ENCODE measurements around the gene MYLK.

MYLK gene

GRCh38 chr3:123801474-123801873, 82.7 kb downstream of the MYLK start:
- TF ChIP-seq, protein P1, sequence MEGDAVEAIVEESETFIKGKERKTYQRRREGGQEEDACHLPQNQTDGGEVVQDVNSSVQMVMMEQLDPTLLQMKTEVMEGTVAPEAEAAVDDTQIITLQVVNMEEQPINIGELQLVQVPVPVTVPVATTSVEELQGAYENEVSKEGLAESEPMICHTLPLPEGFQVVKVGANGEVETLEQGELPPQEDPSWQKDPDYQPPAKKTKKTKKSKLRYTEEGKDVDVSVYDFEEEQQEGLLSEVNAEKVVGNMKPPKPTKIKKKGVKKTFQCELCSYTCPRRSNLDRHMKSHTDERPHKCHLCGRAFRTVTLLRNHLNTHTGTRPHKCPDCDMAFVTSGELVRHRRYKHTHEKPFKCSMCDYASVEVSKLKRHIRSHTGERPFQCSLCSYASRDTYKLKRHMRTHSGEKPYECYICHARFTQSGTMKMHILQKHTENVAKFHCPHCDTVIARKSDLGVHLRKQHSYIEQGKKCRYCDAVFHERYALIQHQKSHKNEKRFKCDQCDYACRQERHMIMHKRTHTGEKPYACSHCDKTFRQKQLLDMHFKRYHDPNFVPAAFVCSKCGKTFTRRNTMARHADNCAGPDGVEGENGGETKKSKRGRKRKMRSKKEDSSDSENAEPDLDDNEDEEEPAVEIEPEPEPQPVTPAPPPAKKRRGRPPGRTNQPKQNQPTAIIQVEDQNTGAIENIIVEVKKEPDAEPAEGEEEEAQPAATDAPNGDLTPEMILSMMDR (conservative IDR thresholded peaks at IDR 0.05; ENCODE audit: control insufficient read depth, insufficient read depth, low read depth, low read length): no peak
- no peak for DNase-seq (ENCODE audit: low read depth)
- H3K4me3 ChIP-seq (ENCODE audit: control insufficient read depth, low read depth, low read length): no peak overlapping the region

- TF ChIP-seq, protein P1 (conservative IDR thresholded peaks at IDR 0.05; ENCODE audit: control insufficient read depth, insufficient read depth, low read depth, low read length): no peak
- no peak overlapping the region for H3K4me3 ChIP-seq (ENCODE audit: control insufficient read depth, low read depth, low read length)
- no peak for DNase-seq (ENCODE audit: low read depth)
These were observed 83.8 kb downstream of the MYLK start for GRCh38 chr3:123800362-123800682.

DNA sequence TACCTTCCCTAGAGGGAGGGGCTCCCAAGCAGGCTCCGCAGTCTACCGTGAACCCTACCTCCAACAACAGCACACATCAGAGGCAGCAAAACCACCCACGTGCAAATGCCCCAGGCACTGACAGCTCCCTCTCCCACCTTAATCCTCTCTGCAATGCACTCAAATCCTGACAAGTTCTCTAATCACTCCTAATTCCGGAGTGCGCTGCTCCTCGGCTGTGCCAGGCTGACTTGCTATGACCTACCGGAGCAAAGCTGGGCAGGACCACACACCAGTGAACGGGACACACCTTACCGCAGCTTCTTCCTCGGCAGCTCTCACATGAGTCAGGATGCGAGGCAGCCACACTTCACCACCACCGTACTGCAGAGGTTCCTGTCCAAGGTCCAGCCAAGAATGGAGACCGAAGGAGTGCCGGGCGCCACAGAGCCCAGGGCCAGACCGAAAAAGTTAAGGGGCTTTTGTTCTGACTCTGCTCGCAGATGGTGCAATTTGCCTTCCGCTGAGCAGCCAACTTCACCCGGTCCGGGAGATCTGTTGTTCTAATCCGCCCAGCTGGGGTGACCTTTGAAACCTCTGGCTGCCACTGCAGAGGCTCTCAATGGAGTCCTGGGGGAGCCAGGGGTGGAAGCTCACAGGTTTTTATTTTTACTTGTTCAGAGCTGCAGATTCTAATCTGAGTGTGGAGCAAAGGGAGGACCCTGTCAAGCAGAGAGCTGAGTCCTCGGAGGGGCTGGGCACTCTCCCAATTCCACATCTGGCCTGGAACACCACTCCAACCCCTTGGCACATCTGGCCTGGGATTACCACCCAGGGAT, 84.4 kb downstream of the MYLK start:
- peak; percentile 62 for DNase-seq (ENCODE audit: low read depth)
- TF ChIP-seq, protein P1 (conservative IDR thresholded peaks at IDR 0.05; ENCODE audit: control insufficient read depth, insufficient read depth, low read depth, low read length): no peak
- H3K4me3 ChIP-seq (ENCODE audit: control insufficient read depth, low read depth, low read length): peak overlapping the region; percentile 7

DNA sequence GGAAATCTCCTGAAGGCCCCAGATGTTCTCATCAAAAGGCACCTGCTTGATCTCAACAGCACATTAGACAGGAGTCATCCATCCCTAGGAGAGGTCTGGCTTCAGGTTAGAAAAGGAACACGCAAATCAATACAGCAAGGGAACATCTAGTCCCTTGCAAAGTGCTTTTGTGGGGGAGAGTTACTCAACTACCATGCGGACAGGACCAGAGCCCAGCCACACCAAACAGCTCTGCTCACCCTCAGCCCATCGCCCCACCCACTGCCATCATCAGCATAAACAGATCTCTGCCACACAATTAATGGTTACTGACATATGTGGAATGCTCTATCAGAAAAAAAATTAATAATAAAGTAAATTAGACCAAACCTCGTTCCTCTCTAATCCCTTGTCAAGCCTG, 85.6 kb downstream of the MYLK start:
- no peak overlapping the region for H3K4me3 ChIP-seq (ENCODE audit: control insufficient read depth, low read depth, low read length)
- DNase-seq (ENCODE audit: low read depth): no peak
- TF ChIP-seq, protein P1 (conservative IDR thresholded peaks at IDR 0.05; ENCODE audit: control insufficient read depth, insufficient read depth, low read depth, low read length): no peak

DNA sequence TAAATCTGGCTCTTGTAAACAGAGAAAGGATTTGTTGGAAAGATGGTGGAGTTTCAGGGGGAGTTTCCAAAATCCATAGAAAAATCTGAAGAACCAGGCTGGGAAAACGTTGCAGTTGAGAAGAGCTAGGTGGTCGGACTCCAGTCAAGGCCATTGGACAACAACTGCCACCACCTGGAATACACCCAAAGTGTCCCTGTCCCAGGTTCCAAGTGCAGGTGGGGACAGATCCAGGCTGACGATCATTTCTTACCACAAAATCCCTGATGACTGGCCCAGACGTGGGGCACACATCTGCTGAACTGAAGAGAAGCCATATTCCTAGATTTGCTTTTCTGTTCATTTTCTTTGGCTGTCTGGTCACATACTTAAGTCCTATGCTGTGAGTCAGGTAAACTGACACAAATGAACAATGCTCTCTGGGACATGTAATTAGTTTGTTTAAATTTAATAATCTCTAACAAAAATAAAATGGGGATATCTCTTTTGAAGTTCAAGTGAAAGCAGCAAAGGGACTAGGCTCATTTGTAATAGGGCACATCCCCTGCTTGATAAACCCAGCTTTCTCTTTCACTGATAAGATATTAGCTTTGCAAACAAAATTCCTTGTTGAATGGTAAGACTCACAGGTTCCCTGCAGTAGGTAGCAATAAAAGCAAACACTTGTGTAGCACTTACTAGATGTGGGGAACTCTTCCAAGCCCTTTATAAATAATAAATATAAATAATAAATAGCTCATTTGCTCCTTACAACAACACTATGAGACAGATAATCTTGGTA, 88.5 kb downstream of the MYLK start:
- no peak for DNase-seq (ENCODE audit: low read depth)
- TF ChIP-seq, protein P1 (conservative IDR thresholded peaks at IDR 0.05; ENCODE audit: control insufficient read depth, insufficient read depth, low read depth, low read length): no peak
- no peak overlapping the region for H3K4me3 ChIP-seq (ENCODE audit: control insufficient read depth, low read depth, low read length)

DNA sequence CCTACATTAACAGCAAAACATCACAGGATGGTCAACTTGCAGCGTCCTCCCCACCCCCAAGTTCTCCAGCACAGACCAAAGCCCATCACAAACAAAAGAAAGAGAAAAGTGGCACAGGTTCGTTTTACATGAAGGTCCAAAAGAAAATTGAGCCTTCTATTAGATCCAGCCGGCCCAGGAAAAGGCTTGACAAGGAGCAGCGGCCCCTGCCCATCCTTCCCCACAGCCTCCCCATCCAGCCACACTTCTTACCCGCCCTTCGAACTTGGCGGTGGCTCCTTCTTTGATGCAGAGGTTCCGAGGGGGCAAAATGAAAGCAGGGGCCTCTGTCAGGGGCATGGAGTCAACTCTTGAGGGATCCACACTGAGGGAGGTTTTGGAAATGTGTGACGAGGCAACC, 90.7 kb downstream of the MYLK start:
- H3K4me3 ChIP-seq (ENCODE audit: control insufficient read depth, low read depth, low read length): no peak overlapping the region
- TF ChIP-seq, protein P1 (conservative IDR thresholded peaks at IDR 0.05; ENCODE audit: control insufficient read depth, insufficient read depth, low read depth, low read length): no peak
- DNase-seq (ENCODE audit: low read depth): no peak

Data from fibroblast of mammary gland (primary cell).